ENCODE results near the gene ZNF823.
"Not testable (repeated sequence)": the region's sequence is repeated elsewhere in the genome, so short reads cannot be mapped to it uniquely, and the experiment has no call there.

ZNF823 gene

DNA sequence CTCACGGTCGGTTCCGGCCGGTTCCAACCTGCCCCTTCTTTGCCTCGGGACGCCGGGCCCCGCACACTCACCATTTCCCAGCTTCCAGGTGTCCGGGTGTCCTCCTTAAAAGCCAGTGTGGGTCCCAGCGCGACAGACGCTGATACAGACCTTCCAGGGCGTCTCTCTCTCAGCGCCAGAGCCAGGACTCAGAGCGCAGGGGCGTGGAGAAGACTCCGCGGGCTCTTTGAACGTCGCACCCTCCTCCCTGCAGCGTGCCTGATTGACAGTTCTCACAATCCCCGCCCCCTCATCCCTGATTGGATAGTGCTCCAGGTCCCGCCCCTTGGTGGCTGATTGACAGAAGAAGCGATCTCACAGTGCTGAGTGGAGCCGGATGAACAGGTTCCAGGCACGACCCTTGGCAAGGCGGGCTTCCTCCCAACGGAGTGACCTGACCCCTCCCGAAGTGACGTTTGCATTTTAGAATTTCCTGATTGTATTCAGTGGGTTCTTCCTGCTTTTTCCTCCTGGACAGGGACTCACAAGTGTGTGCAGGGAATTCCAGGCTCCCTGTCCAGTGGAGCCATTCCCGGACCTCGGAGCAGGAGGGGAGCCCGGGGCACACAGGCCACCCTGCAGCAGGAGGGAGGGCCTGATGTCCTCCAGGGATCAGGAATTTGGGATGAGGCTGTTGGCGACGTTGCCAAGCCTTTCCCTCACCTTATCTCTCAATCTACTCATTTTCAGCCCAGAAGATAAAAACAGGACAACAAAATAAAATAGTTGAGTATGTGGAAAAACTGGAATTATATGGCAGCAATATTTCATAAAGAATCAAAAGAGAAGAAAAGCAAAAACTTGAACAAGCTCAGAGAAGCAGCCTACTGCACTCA lies at the start of gene ZNF823:
ZNF823 (minus strand) TSS at position 201 of the 875 bp plus-strand sequence; CDS start at position 74, 127 bp downstream.
- peak; percentile 100 for DNase-seq

DNA sequence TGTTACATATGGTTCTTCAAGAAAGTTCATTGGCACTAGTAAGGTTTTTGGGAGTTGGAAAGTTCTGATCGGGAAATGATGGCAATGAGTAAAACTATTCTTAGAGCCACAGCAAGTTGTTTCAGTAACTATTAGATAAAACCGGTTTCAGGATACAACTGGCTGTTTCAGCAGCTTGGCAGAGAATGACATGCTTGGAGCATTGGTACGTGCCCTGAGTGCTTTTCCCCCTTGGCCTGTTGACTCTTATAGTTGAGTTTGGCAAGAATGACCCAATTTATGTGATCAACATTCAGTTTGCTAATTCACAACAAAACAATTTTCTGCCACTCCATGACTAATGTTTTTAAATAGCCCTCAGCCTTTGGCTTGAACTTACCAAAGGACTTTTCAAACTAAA lies 48.8 kb upstream of the ZNF823 start:
- DNase-seq = no peak

DNA sequence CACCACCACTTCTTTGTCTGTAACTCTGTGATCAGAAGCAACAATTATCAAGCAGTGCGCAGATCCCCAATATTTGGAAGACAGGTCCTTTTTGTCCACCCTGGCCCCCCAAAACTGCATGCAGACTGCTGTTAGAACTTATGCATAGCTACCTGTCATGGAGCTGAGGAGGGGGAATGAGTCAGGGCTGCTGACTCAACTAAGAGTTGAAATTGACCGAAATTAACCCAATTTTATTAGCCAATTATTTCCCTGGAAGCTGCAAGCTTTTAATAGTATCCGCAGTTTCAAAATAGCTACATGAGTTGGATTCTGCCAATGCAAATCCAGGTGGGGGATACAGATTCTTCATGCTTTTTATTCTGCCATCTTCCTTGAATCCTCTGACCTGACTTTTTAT lies 45.6 kb upstream of the ZNF823 start:
- no peak for DNase-seq

DNA sequence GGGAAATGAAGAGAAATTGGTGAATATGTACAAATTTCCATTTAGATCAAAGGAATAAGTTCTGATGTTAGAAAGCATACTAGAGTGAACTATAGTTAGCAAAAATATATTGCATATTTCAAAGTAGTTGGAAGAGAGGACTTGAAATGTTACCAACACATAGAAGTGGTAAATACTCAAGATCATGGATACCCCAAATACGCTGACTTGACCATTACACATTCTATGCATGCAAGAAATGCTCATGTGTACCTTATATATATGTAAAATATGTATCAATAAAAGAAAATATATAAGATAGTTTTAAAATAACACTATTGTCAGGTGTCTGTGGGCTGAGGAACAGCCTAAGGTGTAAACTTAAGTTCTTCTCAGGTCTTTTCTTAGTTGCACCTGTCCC lies 45.0 kb upstream of the ZNF823 start:
- no peak for DNase-seq

DNA sequence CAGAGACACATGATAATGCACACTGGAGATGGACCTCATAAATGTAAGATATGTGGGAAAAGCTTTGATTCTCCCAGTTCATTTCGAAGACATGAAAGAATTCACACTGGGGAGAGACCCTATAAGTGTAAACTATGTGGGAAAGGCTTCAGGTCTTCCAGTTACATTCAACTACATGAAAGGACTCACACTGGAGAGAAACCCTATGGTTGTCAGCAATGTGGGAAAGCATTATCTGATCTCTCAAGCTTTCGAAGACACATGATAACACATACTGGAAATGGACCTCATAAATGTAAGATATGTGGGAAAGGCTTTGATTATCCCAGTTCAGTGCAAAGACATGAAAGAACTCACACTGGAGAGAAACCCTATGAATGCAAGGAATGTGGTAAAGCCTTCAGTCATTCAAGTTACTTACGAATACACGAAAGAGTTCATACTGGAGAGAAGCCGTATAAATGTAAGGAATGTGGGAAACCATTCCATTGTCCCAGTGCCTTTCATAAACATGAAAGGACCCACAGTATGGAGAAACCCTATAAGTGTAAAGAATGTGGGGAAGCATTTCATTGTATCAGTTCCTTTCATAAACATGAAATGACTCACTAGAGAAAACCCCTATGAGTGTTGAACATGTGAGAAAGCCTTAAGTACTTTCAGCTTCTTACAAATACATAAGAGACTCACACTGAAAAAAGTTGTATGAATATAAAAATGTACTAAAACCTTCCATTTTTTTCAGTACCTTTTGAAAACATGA lies 42.7 kb upstream of the ZNF823 start:
- peak; percentile 4 for DNase-seq

DNA sequence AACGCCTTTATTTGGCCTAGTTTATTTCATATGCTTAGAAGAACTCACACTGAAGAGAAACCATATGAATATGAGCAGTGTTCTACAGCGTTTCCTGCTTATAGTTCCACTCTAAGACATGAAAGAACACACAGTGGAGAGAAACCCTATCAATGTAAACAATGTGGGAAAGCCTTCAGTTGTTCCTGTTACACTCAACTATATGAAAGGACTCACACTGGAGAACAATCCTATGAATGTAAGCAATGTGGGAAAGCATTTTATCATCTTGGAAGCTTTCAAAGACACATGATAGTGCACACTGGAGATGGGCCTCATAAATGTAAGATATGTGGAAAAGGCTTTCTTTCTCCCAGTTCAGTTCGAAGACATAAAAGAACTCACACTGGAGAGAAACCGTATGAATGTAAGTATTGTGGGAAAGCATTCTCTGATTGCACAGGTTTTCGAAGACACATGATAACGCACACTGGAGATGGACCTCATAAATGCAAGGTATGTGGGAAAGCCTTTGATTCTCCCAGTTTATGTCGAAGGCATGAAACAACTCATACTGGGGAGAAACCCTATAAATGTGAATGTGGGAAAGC lies 41.8 kb upstream of the ZNF823 start:
- DNase-seq = no peak

- DNase-seq = not testable (repeated sequence)
Measured at GRCh38 chr19:11776669-11777068, 37.9 kb upstream of the ZNF823 start.

- peak; percentile 7 for DNase-seq
Measured at GRCh38 chr19:11771520-11771919, 32.8 kb upstream of the ZNF823 start.

- DNase-seq = peak; percentile 2
Measured at GRCh38 chr19:11769995-11770394, 31.2 kb upstream of the ZNF823 start.

- DNase-seq = peak; percentile 40
Measured at GRCh38 chr19:11767633-11768133, 28.9 kb upstream of the ZNF823 start.

DNA sequence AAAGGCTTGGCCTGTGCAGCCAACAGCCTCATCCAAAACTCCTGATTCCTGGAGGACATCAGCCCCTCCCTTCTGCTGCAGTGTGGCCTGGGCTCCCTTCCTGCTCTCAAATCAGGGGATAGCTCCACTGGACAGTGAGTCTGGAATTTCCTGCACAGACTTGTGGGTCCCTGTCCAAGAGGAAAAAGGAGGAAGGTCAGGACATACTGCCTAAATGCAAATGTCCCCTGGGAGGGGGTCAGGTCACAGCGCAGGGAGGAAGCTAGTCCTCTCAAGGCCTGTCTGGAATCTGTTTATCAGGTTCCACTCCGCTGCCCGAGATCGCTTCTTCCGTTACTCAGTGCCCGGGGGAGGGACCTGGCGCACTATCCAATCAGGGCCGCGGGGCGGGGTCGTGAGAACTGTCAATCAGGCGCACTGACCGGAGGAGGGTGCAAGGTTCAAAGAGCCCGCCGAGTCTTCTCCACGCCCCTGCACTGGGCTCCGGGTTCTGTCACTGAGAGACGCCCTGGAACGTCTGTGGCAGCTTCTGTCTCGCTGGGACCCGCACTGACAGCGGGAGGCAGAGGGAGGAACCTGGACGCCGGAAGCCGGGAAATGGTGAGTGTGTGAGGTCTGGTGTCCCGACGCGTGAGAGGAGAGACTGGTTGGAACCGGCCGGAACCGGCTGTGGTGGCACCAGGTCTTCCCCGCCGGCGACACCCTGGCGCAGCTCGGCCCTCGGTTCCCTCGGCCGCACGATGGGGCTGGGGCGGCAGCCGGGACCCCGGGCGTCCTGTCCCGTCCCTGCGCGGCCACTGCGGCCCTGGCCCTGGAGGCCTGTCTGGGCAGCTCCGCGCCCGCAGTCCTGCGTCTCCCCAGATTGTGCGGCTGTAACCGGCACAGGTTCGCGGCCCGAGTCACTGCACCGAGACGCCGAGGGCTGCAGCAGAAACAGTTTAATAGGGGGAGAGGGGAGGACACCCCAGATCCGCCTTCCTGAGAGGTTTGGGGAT lies 28.1 kb upstream of the ZNF823 start, which contains the start of gene ZNF441:
ZNF441 (plus strand) TSS at position 404 of the 995 bp plus-strand sequence; CDS start at position 598, 194 bp downstream.
- peak; percentile 98 for DNase-seq

DNA sequence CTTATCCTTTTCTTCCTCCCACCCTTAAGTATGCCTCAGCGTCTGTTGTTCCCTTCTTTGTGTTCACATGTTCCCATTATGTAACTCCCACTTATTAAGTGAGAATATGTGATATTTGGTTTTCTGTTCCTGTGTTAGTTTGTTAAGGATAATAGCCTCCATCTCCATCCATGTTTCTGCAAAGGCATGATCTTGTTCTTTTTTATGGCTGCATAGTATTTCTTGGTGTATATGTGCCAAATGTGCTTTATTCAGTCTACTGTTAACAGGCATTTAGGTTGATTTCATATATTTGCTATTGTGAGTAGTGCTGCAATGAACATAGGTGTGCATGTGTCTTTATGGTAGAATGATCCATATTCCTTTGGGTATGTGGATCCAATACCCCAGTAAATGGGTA lies 24.9 kb upstream of the ZNF823 start:
- DNase-seq = no peak

DNA sequence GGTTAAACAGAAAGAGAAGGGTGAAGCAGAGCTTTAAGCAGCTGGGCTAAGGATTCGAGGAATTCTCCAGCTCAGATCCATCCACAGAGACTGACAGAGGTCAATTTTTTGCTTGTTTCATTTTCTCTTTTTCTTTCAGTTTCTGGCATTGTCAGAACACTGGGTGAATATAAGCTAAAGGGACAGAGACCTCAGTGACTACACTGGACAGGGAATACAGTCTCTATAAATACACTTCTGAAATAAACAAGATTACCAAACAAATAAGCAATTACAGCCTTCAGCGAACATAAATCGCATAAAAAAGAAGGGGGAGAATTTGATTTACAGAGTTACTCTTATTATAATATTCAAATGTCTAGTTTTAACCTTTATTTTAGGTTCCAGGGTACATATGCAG lies 24.4 kb upstream of the ZNF823 start:
- DNase-seq = no peak

DNA sequence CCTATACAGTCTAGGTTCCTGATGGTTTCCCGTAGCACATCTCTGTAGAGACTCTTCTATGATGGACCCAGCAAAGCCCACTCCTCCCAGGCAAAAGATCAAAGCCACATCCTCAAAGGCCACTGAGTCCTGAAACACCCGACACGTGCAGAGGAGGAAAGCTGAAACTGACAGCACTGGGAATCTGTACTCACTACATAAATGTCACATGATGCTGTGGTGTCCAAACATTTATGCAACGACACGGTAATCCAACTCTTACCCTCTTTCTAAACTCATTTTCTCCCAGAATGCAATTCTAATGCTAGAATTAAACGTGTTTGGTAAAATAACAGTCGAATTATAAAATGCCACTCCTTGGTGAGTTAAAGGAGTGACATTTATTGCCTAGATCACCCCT lies 21.1 kb upstream of the ZNF823 start:
- DNase-seq = no peak

- DNase-seq = no peak
Measured at GRCh38 chr19:11756965-11757364, 18.2 kb upstream of the ZNF823 start.

- no peak for DNase-seq
Measured at GRCh38 chr19:11754663-11755062, 15.9 kb upstream of the ZNF823 start.

DNA sequence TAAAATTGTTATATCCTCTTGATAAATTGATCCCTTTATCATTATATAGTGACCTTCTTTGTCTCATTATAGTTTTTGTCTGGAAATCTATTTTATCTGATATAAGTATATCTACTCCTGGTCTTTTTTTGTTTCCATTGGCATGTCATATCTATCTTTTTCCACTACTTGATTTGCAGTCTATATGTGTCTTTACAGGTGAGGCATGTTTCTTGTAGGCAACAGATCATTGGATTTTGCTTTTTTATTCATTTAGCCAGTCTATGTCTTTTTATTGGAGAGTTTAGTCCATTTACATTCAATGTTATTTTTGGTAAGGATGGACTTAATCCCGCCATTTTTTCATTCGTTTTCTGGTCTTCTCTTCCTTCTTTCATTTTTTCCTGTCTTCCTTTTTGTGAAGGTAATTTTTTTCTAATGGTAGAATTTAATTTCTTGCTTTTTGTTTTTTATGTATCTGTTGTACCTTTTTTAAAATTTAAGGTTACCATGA lies 13.5 kb upstream of the ZNF823 start:
- DNase-seq = no peak

GRCh38 chr19:11749751-11750150 lies 11.0 kb upstream of the ZNF823 start:
- no peak for DNase-seq

DNA sequence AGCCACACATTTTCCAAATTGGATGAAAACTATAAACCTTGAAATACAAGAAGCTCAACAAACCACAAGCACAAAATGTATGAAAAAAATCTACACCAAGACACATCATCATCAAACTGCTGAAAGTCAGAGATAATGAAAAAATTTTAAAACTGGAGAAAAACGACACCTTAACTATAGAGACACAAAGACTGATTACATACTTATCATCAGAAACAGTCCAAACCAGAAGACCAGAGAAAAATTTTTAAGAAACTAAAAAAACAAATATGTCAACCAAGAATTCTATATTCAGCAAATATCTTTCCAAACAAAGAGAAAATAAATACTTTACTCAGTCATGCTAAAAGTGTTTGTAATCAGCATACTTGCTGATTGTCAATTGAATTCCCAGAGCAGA lies 8.5 kb upstream of the ZNF823 start:
- no peak for DNase-seq

DNA sequence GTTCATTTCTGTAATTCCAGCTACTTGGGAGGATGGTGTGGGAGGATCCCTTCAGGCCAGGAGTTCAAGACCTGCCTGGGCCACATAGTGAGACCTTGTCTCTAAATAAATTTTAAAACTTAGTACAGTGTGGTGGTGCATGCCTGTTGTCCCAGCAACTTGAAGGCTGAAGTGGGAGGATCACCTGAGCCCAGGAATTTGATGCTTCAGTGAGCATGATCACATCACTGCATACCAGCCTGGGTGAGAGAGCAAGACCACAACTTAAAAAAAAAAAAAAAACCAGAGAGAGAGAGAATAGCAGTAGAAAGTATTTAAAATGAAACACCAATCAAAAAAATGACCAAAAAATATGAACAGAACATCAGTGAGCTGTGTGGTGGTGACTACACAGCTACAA lies 7.1 kb upstream of the ZNF823 start:
- no peak for DNase-seq

DNA sequence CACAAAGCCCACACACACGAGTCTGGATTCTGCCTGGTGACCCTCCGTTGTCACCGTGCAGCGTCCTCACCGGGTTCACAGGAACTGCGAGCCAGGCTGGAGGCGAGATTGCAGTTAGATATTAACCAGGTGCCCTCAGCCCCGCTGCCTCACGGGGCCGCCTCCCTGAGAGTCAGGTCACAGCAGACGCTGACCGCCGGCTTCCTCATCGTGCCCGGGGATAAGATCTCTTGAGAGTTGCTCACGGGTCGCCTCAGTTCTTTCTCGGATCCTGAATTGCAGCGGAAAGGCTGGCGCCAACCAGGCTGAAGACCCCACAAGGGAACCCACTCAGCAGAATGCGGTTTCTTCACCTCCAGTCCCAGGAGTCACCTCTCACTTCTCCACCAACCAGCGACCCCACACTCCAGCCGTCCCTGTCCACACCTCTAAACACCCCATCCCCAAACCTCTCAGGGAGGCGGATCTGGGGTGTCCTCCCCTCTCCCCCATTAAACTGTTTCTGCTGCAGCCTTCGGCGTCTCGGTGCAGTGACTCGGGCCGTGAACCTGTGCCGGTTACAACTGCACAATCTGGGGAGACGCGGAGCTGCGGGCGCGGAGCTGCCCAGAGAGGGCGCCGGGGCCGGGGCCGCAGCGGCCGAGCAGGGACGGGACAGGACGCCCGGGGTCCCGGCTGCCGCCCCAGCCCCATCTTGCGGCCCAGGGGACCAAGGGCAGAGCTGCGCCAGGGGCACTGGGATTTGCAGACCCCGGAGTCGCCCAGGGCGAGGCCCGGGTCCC lies 591 bp downstream of the ZNF823 start:
- DNase-seq = peak; percentile 75

Data from hematopoietic multipotent progenitor cell treated with erythropoietin and hydrocortisone succinate and interleukin-3 and kit ligand, for 4 days (in vitro differentiated cells).